ENCODE data around the gene SFXN5. TPM values are rescaled to one million over a fixed set of nuclear protein-coding genes. Genes with fewer than 3 reads are reported as not detected.

SFXN5 gene
- total and polyA plus RNA-seq, 2 donors (not counting 3 experiments of a cell fraction or from before 2014, with no cell fraction given) = 18.7 to 28.6 TPM

DNA sequence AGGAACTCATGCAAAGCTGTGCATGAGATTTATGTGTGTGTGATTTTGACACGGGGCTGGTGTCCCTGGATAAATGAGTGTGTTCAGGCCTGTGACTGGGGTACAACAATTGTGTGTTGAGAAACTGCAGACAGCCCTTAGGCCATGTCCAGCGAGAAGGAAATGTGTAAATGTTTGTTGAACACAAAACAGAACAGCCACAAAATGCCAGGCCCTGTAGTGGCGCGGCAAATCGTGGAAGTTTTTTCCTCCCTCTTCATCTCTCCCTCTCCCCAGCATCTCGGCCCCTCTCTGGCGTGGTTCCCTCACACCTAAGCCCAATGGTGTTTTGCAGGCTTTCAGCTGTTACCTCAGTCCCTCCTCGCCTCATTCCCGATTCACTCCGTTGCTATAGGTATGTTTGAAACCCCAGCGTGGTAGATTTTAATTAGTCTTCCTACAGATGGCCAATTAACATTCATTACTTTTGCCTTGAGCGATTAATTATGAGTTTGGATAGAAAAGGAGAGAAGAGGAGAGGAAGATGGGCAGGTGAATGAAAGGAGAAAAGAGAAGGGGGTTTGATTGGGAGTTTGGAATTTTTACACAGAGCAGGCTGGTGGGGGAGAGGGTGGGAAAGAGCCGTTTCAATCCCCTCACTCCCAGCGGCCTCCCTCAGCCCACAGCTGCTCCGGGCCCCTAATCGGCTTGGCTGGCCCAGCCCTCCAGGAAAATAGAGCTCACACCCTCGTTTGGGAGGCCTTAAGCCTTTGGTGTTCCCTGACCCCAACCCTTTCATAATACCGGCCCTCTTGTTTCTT lies 173.5 kb downstream of the SFXN5 start:
- H3K27ac ChIP-seq (ENCODE audit: insufficient read depth, low read depth, low read length) = no peak overlapping the region
- no peak overlapping the region for H2AFZ ChIP-seq (ENCODE audit: low read depth, low read length)
- H3K4me3 ChIP-seq (replicated peaks in 1 of 3; ENCODE audit: insufficient read depth in 1 of 3, low read depth in 1 of 3, low read length in 3 of 3) = no peak overlapping the region
- intact Hi-C loops (cut with micrococcal nuclease) (no loop called here), dilution Hi-C loops (cut with MboI; ENCODE audit: extremely low pct_ligation_motif_present, low sequenced_read_pairs) (no loop called here)
- H3K9me1 ChIP-seq (replicated peaks; ENCODE audit: control insufficient read depth, extremely low read depth, insufficient read depth, low read length) = no peaks in the 10 kb centered on the region
- no peak overlapping the region for H3K9ac ChIP-seq (replicated peaks; ENCODE audit: extremely low read depth, insufficient read depth, low read length)
- H4K20me1 ChIP-seq (replicated peaks; ENCODE audit: control insufficient read depth, extremely low read depth, insufficient read depth, low read length) = no peaks in the 10 kb centered on the region
- H3K27me3 ChIP-seq (ENCODE audit: control insufficient read depth in 2 of 2, insufficient read depth in 2 of 2, low read length in 2 of 2) = peaks cover 13 to 20% of the 10 kb centered on the region in 2 experiments
- H3K9me3 ChIP-seq (replicated peaks; ENCODE audit: control insufficient read depth, insufficient read depth, low read length) = no peaks in the 10 kb centered on the region
- FAIRE-seq = no peak
- no peaks in the 10 kb centered on the region for H3K79me2 ChIP-seq (ENCODE audit: control insufficient read depth, insufficient read depth, low read length)
- H3K4me2 ChIP-seq (ENCODE audit: insufficient read depth, low read length) = no peak overlapping the region
- ChIA-PET POLR2A (no interaction called here), CTCF (interaction anchor here (0.7 to 10.7 kb wide), 6 partner anchors 11 to 278 kb away, joined by 3 to 261 read pairs (median 3); partner anchors contain the start of gene SPR)
- TF ChIP-seq POLR2A (IDR thresholded peaks at IDR 0.05; ENCODE audit: low read depth, low read length) = no peak
- no peak for TF ChIP-seq FOS (IDR thresholded peaks at IDR 0.05; ENCODE audit: borderline replicate concordance, insufficient read depth, low read length)
- TF ChIP-seq, protein P1, sequence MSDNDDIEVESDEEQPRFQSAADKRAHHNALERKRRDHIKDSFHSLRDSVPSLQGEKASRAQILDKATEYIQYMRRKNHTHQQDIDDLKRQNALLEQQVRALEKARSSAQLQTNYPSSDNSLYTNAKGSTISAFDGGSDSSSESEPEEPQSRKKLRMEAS (IDR thresholded peaks at IDR 0.05; ENCODE audit: insufficient read depth, insufficient read length) = no peak
- TF ChIP-seq, protein P2, sequence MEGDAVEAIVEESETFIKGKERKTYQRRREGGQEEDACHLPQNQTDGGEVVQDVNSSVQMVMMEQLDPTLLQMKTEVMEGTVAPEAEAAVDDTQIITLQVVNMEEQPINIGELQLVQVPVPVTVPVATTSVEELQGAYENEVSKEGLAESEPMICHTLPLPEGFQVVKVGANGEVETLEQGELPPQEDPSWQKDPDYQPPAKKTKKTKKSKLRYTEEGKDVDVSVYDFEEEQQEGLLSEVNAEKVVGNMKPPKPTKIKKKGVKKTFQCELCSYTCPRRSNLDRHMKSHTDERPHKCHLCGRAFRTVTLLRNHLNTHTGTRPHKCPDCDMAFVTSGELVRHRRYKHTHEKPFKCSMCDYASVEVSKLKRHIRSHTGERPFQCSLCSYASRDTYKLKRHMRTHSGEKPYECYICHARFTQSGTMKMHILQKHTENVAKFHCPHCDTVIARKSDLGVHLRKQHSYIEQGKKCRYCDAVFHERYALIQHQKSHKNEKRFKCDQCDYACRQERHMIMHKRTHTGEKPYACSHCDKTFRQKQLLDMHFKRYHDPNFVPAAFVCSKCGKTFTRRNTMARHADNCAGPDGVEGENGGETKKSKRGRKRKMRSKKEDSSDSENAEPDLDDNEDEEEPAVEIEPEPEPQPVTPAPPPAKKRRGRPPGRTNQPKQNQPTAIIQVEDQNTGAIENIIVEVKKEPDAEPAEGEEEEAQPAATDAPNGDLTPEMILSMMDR (IDR thresholded peaks at IDR 0.05; ENCODE audit: extremely low read depth in 1 of 2, insufficient read depth in 1 of 2, low read depth in 1 of 2, low read length in 2 of 2) = no peak
- TF ChIP-seq JUN (IDR thresholded peaks at IDR 0.05; ENCODE audit: borderline replicate concordance, insufficient read depth, insufficient read length, low read depth) = no peak
- TF ChIP-seq EZH2 (IDR thresholded peaks at IDR 0.05; ENCODE audit: borderline replicate concordance, low read depth, low read length, severe bottlenecking) = no peak
- no peak for TF ChIP-seq POLR2AphosphoS5 (IDR thresholded peaks at IDR 0.05; ENCODE audit: insufficient read depth, low read depth, low read length)
- no peak for TF ChIP-seq MYC (IDR thresholded peaks at IDR 0.05; ENCODE audit: low read depth, low read length)
- peaks cover 14% of the 10 kb centered on the region for H3K4me1 ChIP-seq (ENCODE audit: control insufficient read depth, extremely low read depth, insufficient read depth, low read length)
- no peaks in the 10 kb centered on the region for H3K36me3 ChIP-seq (ENCODE audit: control insufficient read depth in 2 of 2, extremely low read depth in 1 of 2, insufficient read depth in 2 of 2, low read length in 2 of 2)
- no TSS peak for BruUV-seq (replicated peaks)
- no peak for DNase-seq (ENCODE audit: low read depth, low spot score)
